ENCODE data around the gene RABIF. TPM values are rescaled to one million over a fixed set of nuclear protein-coding genes. Genes with fewer than 3 reads are reported as not detected.

The RABIF gene
- polyA plus RNA-seq, 3 donors = 7.8 to 24.6 (median 22.8) TPM

DNA sequence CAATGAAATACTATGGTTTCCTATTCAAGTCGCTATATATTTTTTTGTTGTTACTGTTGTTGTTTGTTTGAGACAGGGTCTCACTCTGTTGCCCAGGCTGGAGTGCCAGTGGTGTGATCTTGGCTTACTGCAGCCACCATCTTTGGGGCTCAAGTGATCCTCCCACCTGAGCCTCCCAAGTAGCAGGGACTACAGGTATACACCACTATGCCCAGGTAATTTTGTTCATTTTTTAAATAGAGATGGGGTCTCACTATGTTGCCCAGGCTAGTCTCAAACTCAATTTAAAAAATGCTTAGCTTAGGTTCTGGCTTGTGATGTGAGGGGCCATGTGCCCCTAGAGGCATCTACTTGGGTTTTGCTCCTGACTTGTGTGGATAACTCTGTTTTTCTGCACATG, 9.8 kb downstream of the RABIF start:
- no peaks in the 10 kb centered on the region for H3K9me3 Mint-ChIP-seq
- H2AFZ ChIP-seq (ENCODE audit: insufficient read depth, low read depth, low read length, poor library complexity, severe bottlenecking) = no peak overlapping the region
- H3K27me3 Mint-ChIP-seq (ENCODE audit: low read depth in 3 of 3) = no peaks in the 10 kb centered on the region
- TF ChIP-seq CTCF (IDR thresholded peaks at IDR 0.05) = no peak
- H3K9ac ChIP-seq (ENCODE audit: insufficient read depth, low read length, poor library complexity, severe bottlenecking) = no peak overlapping the region
- H3K4me1 ChIP-seq (ENCODE audit: control insufficient read depth in 1 of 2, insufficient read depth in 2 of 2, low read length in 2 of 2) = no peaks in the 10 kb centered on the region
- H3K4me1 Mint-ChIP-seq = no peaks in the 10 kb centered on the region
- H3K4me3 Mint-ChIP-seq = no peak overlapping the region
- intact Hi-C loops (cut with micrococcal nuclease) = no loop called here
- no peaks in the 10 kb centered on the region for H3K9me3 ChIP-seq (replicated peaks in 1 of 2; ENCODE audit: control insufficient read depth in 1 of 2, insufficient read depth in 1 of 2, low read length in 2 of 2)
- H3K4me3 ChIP-seq (replicated peaks in 1 of 3; ENCODE audit: low read depth in 2 of 3, low read length in 3 of 3) = no peak overlapping the region
- no peak for DNase-seq
- H4K20me1 ChIP-seq (ENCODE audit: insufficient read depth, low read length) = peaks cover 30% of the 10 kb centered on the region
- H3K27me3 ChIP-seq (ENCODE audit: control insufficient read depth in 2 of 2, insufficient read depth in 2 of 2, low read length in 2 of 2) = no peaks in the 10 kb centered on the region
- WGBS (ENCODE audit: insufficient coverage) = no CpG with 5 or more reads among the region's 1 CpG
- peaks cover 37 to 46% of the 10 kb centered on the region in 2 donors for H3K36me3 ChIP-seq (replicated peaks in 1 of 2; ENCODE audit: control insufficient read depth in 1 of 2, insufficient read depth in 2 of 2, low read length in 2 of 2)
- H3K36me3 Mint-ChIP-seq = peaks cover 41 to 52% of the 10 kb centered on the region in 2 donors
- H3K27ac Mint-ChIP-seq = no peak overlapping the region
- H3K79me2 ChIP-seq (ENCODE audit: insufficient read depth, low read length) = peaks cover 23% of the 10 kb centered on the region
- no peak overlapping the region for H3K4me2 ChIP-seq (replicated peaks; ENCODE audit: extremely low read depth, low read length, poor library complexity, severe bottlenecking)
- no peak overlapping the region for H3K27ac ChIP-seq (ENCODE audit: low read depth in 1 of 2, low read length in 2 of 2)

DNA sequence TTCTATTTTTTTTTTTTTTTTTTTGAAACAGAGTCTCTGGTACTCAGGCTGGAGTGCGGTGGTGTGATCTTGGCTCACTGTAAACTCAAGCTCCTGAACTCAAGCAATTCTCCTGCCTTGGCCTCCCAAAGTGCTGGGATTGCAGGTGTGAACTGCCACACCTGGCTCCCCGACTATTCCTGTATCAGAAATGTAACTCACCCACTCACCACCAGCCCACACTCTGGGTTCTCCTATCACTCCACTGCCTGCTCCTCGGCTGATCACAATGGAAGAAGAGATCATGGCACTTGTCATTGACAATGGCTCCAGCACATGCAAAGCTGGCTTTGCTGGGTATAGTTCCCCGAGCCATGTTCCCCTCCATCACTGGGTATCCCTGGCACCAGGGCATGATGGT, 15.9 kb downstream of the RABIF start:
- Mint-ChIP-seq H3K4me1 (no peaks in the 10 kb centered on the region), H3K9me3 (peaks cover 0 to 2% (median 0%) of the 10 kb centered on the region in 7 donors), H3K27ac (no peak overlapping the region), H3K36me3 (peaks cover 5 to 10% of the 10 kb centered on the region in 2 donors), H3K27me3 (ENCODE audit: low read depth in 3 of 3) (peaks cover 0 to 2% (median 2%) of the 10 kb centered on the region in 3 donors), H3K4me3 (no peak overlapping the region)
- Histone ChIP-seq H3K4me2 (replicated peaks; ENCODE audit: extremely low read depth, low read length, poor library complexity, severe bottlenecking) (no peak overlapping the region), H2AFZ (ENCODE audit: insufficient read depth, low read depth, low read length, poor library complexity, severe bottlenecking) (no peak overlapping the region), H3K27ac (ENCODE audit: low read depth in 1 of 2, low read length in 2 of 2) (no peak overlapping the region), H4K20me1 (ENCODE audit: insufficient read depth, low read length) (no peaks in the 10 kb centered on the region), H3K9ac (ENCODE audit: insufficient read depth, low read length, poor library complexity, severe bottlenecking) (no peak overlapping the region), H3K79me2 (ENCODE audit: insufficient read depth, low read length) (no peaks in the 10 kb centered on the region), H3K27me3 (ENCODE audit: control insufficient read depth in 2 of 2, insufficient read depth in 2 of 2, low read length in 2 of 2) (no peaks in the 10 kb centered on the region), H3K4me3 (replicated peaks in 1 of 3; ENCODE audit: low read depth in 2 of 3, low read length in 3 of 3) (no peak overlapping the region), H3K36me3 (replicated peaks in 1 of 2; ENCODE audit: control insufficient read depth in 1 of 2, insufficient read depth in 2 of 2, low read length in 2 of 2) (peaks cover 4% of the 10 kb centered on the region in 2 donors), H3K9me3 (replicated peaks in 1 of 2; ENCODE audit: control insufficient read depth in 1 of 2, insufficient read depth in 1 of 2, low read length in 2 of 2) (no peaks in the 10 kb centered on the region), H3K4me1 (ENCODE audit: control insufficient read depth in 1 of 2, insufficient read depth in 2 of 2, low read length in 2 of 2) (no peaks in the 10 kb centered on the region)
- intact Hi-C loops (cut with micrococcal nuclease) = no loop called here
- no peak for DNase-seq
- WGBS (ENCODE audit: insufficient coverage) = 90% methylated on average over 2 of the region's 4 CpGs
- TF ChIP-seq CTCF (IDR thresholded peaks at IDR 0.05) = no peak
